Measurements from ENCODE around the gene ACOT7.

DNA sequence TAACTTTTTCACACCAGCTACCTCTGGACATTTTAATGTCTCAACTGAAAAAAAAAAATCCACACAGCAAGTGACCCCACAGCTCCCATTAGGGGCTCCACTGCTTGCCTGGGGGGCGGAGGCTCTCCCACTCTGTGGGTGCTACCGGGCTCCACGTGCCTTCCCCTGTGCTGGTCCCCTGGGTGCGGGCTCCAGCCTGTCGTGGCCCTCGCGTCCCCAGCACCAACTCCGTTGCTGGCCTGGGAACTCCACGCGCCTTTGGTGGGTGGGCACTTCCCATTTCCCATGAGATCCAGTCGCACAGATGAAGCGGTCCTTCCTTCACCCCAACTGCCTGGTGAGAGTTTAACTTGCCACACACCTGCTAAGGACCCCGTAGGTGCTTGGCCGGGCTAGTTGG, 105.5 kb downstream of the ACOT7 start:
- TF ChIP-seq CTCF (IDR thresholded peaks at IDR 0.05), result no peak
- no peak for TF ChIP-seq POLR2A (IDR thresholded peaks at IDR 0.05)
